PFSK-1 (cell line): ENCODE data around the gene JMJD1C.

Source experiments
- FOXP2 ChIP-seq: optimal IDR thresholded peaks from 2 replicates; pipeline ENCODE3; 2011; ENCODE audit warnings: borderline replicate concordance, control low read depth, inconsistent platforms; ENCODE audit not compliant: insufficient read depth; ENCODE audit errors: extremely low read length, extremely low read depth
- POLR2AphosphoS5 ChIP-seq: IDR thresholded peaks from 2 replicates; pipeline ENCODE4 v1.6.1; 2012; ENCODE audit warnings: low read depth, mild to moderate bottlenecking, control low read depth, low read length, moderate library complexity
- SIN3A ChIP-seq: IDR thresholded peaks from 2 replicates; pipeline ENCODE4 v1.6.1; 2012; ENCODE audit warnings: mild to moderate bottlenecking, low read length, moderate library complexity, borderline replicate concordance; ENCODE audit not compliant: insufficient read depth
- TAF1 ChIP-seq: IDR thresholded peaks from 2 replicates; pipeline ENCODE4 v1.6.1; 2012; ENCODE audit warnings: low read length, control low read depth, borderline replicate concordance; ENCODE audit not compliant: insufficient read depth
- TF ChIP-seq, protein P1 (sequence below), 2 experiments: IDR thresholded peaks; 2 replicates each; pipeline versions ENCODE4 v1.6.1 to v1.8.0; 2011 to 2012; ENCODE audit warnings: low read depth in 2 of 2, low read length in 2 of 2, control low read depth in 1 of 2, inconsistent platforms in 1 of 2, mild to moderate bottlenecking in 1 of 2, moderate library complexity in 1 of 2; ENCODE audit not compliant: insufficient read depth in 1 of 2

JMJD1C gene

DNA sequence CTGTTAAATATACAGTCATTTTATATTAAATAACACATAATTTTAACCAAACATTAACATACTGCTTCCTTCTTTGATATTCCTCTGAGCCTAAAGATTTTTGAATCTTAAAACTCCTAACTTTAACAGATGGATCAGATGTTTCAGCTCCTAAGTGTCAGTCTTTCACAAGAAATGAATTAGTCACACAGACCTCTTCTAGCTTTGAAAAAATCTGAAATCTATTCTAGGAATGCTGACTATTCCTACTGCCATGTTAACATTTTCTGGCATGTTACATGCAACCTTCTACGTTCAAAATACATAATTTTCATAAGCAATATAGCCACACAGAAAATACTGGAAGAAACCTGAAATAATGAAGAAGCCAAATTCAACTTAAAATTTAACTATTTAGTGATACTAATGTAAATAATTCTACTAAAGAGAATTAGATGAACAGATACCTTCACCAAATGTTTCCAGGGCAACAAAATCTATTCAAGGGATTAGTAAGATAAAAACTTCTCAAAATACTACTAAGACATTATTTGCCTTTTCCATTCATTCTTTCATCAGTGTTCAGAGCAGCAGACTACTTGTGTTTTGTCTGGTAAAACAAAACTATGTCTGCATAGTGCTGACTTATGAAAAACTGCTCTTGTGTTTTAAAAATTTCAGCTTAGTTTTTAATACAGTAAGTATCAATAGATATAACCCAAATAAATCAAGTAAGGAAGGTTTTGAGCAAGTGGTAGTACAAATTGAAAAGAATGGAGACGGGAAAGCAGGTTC, 9.2 kb downstream of the JMJD1C start:
- TF ChIP-seq POLR2AphosphoS5: no peak
- TF ChIP-seq, protein P1, sequence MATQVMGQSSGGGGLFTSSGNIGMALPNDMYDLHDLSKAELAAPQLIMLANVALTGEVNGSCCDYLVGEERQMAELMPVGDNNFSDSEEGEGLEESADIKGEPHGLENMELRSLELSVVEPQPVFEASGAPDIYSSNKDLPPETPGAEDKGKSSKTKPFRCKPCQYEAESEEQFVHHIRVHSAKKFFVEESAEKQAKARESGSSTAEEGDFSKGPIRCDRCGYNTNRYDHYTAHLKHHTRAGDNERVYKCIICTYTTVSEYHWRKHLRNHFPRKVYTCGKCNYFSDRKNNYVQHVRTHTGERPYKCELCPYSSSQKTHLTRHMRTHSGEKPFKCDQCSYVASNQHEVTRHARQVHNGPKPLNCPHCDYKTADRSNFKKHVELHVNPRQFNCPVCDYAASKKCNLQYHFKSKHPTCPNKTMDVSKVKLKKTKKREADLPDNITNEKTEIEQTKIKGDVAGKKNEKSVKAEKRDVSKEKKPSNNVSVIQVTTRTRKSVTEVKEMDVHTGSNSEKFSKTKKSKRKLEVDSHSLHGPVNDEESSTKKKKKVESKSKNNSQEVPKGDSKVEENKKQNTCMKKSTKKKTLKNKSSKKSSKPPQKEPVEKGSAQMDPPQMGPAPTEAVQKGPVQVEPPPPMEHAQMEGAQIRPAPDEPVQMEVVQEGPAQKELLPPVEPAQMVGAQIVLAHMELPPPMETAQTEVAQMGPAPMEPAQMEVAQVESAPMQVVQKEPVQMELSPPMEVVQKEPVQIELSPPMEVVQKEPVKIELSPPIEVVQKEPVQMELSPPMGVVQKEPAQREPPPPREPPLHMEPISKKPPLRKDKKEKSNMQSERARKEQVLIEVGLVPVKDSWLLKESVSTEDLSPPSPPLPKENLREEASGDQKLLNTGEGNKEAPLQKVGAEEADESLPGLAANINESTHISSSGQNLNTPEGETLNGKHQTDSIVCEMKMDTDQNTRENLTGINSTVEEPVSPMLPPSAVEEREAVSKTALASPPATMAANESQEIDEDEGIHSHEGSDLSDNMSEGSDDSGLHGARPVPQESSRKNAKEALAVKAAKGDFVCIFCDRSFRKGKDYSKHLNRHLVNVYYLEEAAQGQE (IDR thresholded peaks at IDR 0.05; ENCODE audit: insufficient read depth in 1 of 2, low read depth in 2 of 2, low read length in 2 of 2): no peak
- no peak for TF ChIP-seq FOXP2
- no peak for TF ChIP-seq TAF1
- TF ChIP-seq SIN3A: no peak

DNA sequence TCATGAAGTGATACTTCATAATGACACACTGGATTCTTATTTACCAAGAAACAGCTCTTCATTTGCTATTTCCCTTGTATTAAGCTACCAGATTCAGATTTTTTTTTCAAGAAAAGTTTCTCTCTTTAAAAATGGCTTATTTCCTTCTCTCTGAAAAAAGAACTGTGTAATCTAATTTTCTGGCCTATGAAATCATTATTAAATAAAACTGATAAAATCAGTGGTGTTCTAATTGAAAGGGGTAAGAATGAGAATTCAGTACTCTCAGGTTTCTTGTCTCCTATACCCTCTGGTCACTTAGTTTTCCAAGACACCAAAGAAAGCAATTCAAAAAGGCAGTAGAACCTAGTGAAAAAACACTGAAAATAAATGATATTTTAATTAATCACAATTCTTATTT, 10.3 kb downstream of the JMJD1C start:
- TF ChIP-seq POLR2AphosphoS5 (no peak), SIN3A (no peak)

DNA sequence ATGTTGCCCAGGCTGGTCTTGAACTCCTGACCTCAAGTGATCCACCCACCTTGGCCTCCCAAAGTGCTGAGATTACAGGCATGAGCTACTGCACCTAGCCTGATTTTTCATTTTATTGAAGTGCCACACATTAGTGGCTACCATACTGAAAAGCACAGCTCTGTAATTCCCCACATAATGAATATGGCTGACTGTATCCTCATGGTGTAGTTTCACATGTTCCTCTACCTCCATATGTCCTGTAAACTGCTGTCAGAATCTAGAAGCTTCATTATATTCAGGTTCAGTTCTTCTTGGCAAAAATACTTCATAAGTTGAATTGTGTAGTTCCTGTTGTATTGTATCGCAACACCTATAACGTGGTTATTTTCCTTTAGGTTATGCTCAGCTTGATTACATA, 11.1 kb downstream of the JMJD1C start:
- TF ChIP-seq TAF1 (no peak), SIN3A (no peak), POLR2AphosphoS5 (no peak), FOXP2 (no peak)
- TF ChIP-seq, protein P1 (IDR thresholded peaks at IDR 0.05; ENCODE audit: insufficient read depth in 1 of 2, low read depth in 2 of 2, low read length in 2 of 2): no peak

- no peak for TF ChIP-seq POLR2AphosphoS5
- no peak for TF ChIP-seq FOXP2
- no peak for TF ChIP-seq TAF1
- TF ChIP-seq, protein P1 (IDR thresholded peaks at IDR 0.05; ENCODE audit: insufficient read depth in 1 of 2, low read depth in 2 of 2, low read length in 2 of 2): no peak
- no peak for TF ChIP-seq SIN3A
These were observed 13.3 kb downstream of the JMJD1C start for GRCh38 chr10:63452524-63452923.

GRCh38 chr10:63446716-63447440, 18.9 kb downstream of the JMJD1C start:
- no peak for TF ChIP-seq FOXP2
- no peak for TF ChIP-seq POLR2AphosphoS5
- no peak for TF ChIP-seq SIN3A
- TF ChIP-seq, protein P1 (IDR thresholded peaks at IDR 0.05; ENCODE audit: insufficient read depth in 1 of 2, low read depth in 2 of 2, low read length in 2 of 2): no peak
- no peak for TF ChIP-seq TAF1
